ENCODE measurements around the gene FBXW11.

GRCh38 chr5:172050080-172050479 lies 43.6 kb upstream of the FBXW11 start:
- TF ChIP-seq CTCF (IDR thresholded peaks at IDR 0.05) (no peak), POLR2A (IDR thresholded peaks at IDR 0.05) (no peak)
